ENCODE measurements around the gene ZBTB26. TPM values are rescaled to one million over a fixed set of nuclear protein-coding genes. Genes with fewer than 3 reads are reported as not detected.
"Not testable (repeated sequence)": the region's sequence is repeated elsewhere in the genome, so short reads cannot be mapped to it uniquely, and the experiment has no call there.

Gene ZBTB26
- polyA plus RNA-seq, 4 donors, result 0.89 to 10.5 (median 1.9) TPM

DNA sequence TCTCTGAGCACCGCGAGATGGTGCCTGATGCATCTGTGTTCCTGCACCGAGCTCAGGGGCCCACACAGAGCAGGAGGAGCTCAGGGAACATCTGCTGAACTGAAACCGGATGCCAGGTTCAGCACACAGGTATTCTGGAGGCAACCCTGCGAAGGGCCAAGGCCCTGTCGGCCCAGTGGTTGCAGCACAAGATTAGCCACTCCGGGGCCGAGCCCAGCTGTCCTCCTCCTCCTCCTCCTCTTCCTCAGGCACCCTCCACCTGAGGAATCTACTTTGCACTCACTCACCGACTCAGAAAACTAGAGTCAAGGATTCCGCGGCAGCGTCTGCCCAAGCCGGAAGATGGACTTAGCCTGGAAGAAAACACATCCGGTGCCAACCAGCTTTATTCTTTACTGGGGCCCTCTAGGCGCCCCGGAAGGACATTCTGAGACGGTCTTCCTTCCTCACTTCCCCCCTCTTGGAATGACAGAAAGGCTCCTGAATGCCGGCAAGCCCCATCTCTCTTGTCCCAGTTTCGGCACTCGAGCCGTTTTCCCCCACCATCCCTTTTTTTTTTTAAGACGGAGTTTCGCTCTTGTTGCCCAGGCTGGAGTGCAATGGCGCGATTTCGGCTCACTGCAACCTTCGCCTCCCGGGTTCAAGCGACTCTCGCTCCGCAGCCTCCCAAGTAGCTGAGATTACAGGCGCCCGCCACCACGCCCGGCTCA lies 18.2 kb downstream of the ZBTB26 start, which contains the start of gene ZBTB6:
Gene ZBTB6, minus strand, starts transcription at position 360 of the 710 bp plus-strand sequence. CDS start 1,251 bp downstream, outside the sequence.
- FAIRE-seq, result no peak
- DNase-seq, result peak; percentile 87 to 92
- Histone ChIP-seq H3K27ac (ENCODE audit: low read depth in 1 of 3, low read length in 2 of 3) (peak within 1 kb of the TSS; percentile 72 to 86 (median 85)), H3K4me3 (ENCODE audit: low read depth in 1 of 3, low read length in 3 of 3) (peak within 1 kb of the TSS; percentile 38 to 93 (median 72)), H3K4me1 (ENCODE audit: control insufficient read depth in 3 of 3, insufficient read depth in 2 of 3, low read depth in 1 of 3, low read length in 2 of 3) (peaks cover 4 to 9% (median 5%) of the 10 kb centered on the region in 3 donors), H3K9me3 (ENCODE audit: control insufficient read depth in 2 of 2, insufficient read depth in 1 of 2, low read depth in 1 of 2, low read length in 1 of 2) (no peaks in the 10 kb centered on the region), H3K36me3 (ENCODE audit: control insufficient read depth in 3 of 3, insufficient read depth in 2 of 3, low read depth in 1 of 3, low read length in 3 of 3) (peaks cover 0 to 7% (median 3%) of the 10 kb centered on the region in 3 donors), H3K27me3 (ENCODE audit: control insufficient read depth in 3 of 3, insufficient read depth in 3 of 3, low read length in 3 of 3) (no peaks in the 10 kb centered on the region)
- 0 to 1% (median 0%) methylated on average over 35 of the region's 35 CpGs for WGBS, 3 donors

DNA sequence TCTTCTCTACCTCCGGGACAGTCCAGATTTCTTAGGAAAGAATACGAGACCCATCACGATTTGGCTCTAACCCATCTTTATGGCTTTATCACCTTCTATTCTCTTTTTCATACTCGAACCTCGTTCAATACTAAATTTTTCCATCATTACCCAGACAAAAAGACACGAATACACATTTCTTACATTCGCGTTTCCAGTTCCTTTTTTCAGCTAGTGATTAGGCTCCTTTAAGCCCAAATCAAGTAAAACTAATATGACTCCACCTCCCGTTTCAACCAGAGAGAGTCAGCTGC lies 18.7 kb downstream of the ZBTB26 start:
- Histone ChIP-seq H3K4me3 (ENCODE audit: low read depth in 1 of 3, low read length in 3 of 3) (peak overlapping the region; percentile 38 to 93 (median 72)), H3K27ac (ENCODE audit: low read depth in 1 of 3, low read length in 2 of 3) (peak overlapping the region; percentile 72 to 86 (median 85)), H3K4me1 (ENCODE audit: control insufficient read depth in 3 of 3, insufficient read depth in 2 of 3, low read depth in 1 of 3, low read length in 2 of 3) (peaks cover 4 to 9% (median 5%) of the 10 kb centered on the region in 3 donors), H3K9me3 (ENCODE audit: control insufficient read depth in 2 of 2, insufficient read depth in 1 of 2, low read depth in 1 of 2, low read length in 1 of 2) (no peaks in the 10 kb centered on the region), H3K27me3 (ENCODE audit: control insufficient read depth in 3 of 3, insufficient read depth in 3 of 3, low read length in 3 of 3) (no peaks in the 10 kb centered on the region), H3K36me3 (ENCODE audit: control insufficient read depth in 3 of 3, insufficient read depth in 2 of 3, low read depth in 1 of 3, low read length in 3 of 3) (peaks cover 0 to 7% (median 3%) of the 10 kb centered on the region in 3 donors)
- 2% methylated on average over 9 of the region's 9 CpGs for WGBS, 3 donors
- DNase-seq (no peak), FAIRE-seq (no peak)

DNA sequence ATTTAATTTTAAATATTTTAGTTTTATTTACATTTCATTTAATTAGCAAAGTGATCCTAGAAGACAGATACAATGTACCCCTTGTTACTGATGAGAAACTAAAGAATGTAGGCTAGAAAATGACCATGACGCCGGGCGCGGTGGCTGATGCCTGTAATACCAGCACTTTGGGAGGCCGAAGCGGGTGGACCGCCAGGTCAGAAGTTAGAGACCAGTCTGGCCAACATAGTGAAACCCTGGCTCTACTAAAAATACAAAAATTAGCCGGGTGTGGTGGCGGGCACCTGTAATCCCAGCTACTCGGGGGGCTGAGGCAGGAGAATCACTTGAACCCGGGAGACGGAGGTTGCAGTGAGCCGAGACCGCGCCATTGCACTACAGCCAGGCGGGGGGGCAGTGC lies 25.2 kb downstream of the ZBTB26 start:
- 93 to 98% (median 95%) methylated on average over 16 of the region's 16 CpGs for WGBS, 3 donors
- not testable (repeated sequence) for H3K9me3 ChIP-seq (ENCODE audit: control insufficient read depth in 2 of 2, insufficient read depth in 1 of 2, low read depth in 1 of 2, low read length in 1 of 2); H3K27me3 ChIP-seq (ENCODE audit: control insufficient read depth in 3 of 3, insufficient read depth in 3 of 3, low read length in 3 of 3); H3K4me1 ChIP-seq (ENCODE audit: control insufficient read depth in 3 of 3, insufficient read depth in 2 of 3, low read depth in 1 of 3, low read length in 2 of 3); H3K36me3 ChIP-seq (ENCODE audit: control insufficient read depth in 3 of 3, insufficient read depth in 2 of 3, low read depth in 1 of 3, low read length in 3 of 3); FAIRE-seq; H3K4me3 ChIP-seq (ENCODE audit: low read depth in 1 of 3, low read length in 3 of 3); DNase-seq; H3K27ac ChIP-seq (ENCODE audit: low read depth in 1 of 3, low read length in 2 of 3)

DNA sequence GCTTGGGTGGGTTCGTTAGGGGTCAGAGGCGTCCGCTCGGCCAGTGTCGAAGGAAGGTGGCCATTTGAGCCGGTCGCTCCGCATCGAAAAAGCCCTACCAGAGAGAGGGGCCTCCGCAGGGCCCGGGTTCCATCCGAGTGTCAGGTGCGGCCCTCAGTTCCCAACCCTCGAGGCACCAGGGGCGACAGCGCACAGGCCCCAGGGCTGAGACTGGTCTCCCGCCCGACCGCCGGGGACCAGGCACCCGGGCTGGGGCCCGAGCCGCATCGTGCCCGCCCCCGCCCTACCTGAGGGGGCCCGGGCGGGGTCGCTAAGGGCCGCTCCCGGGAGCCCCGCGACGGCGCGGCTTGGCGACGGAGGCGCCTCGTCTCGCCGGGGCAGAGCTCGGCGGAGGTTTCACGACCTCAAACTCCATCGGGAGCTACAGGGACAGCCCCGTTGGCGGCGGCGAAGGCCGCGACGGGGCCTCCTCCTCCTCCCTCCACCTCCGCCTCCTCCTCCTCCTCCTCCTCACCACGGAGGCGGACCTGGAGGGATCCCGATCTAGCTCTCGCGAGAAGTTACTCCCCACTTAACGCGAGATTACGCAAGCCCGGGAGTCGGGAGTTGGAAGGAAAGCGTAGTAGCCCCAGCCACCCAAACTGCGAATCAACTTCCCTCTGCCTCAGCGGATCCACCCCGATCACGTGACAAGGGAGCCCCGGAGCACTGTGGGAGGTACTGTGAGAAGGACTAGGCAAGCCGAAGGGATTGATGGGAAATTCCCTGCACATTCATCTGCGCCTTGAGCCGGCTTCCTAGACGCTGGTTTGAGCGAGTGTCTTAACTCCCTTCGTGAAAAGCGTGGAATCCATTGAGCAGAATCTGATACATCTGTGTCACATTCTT lies 26.2 kb downstream of the ZBTB26 start, which contains the start of gene RC3H2:
Gene RC3H2, minus strand, starts transcription at position 537 of the 888 bp plus-strand sequence. CDS start 7,850 bp downstream, outside the sequence.
- H3K36me3 ChIP-seq (ENCODE audit: control insufficient read depth in 3 of 3, insufficient read depth in 2 of 3, low read depth in 1 of 3, low read length in 3 of 3), result peaks cover 0 to 7% (median 0%) of the 10 kb centered on the region in 3 donors
- DNase-seq, result peak; percentile 100
- H3K27me3 ChIP-seq (ENCODE audit: control insufficient read depth in 3 of 3, insufficient read depth in 3 of 3, low read length in 3 of 3), result no peaks in the 10 kb centered on the region
- peak within 1 kb of the TSS; percentile 83 to 97 (median 96) for H3K27ac ChIP-seq (ENCODE audit: low read depth in 1 of 3, low read length in 2 of 3)
- 0% methylated on average over 49 to 77 of the region's 77 CpGs for WGBS, 3 donors
- H3K9me3 ChIP-seq (ENCODE audit: control insufficient read depth in 2 of 2, insufficient read depth in 1 of 2, low read depth in 1 of 2, low read length in 1 of 2), result no peaks in the 10 kb centered on the region
- no peak for FAIRE-seq
- peaks cover 0 to 4% (median 3%) of the 10 kb centered on the region in 3 donors for H3K4me1 ChIP-seq (ENCODE audit: control insufficient read depth in 3 of 3, insufficient read depth in 2 of 3, low read depth in 1 of 3, low read length in 2 of 3)
- H3K4me3 ChIP-seq (ENCODE audit: low read depth in 1 of 3, low read length in 3 of 3), result peak within 1 kb of the TSS; percentile 95 to 98 (median 97)

DNA sequence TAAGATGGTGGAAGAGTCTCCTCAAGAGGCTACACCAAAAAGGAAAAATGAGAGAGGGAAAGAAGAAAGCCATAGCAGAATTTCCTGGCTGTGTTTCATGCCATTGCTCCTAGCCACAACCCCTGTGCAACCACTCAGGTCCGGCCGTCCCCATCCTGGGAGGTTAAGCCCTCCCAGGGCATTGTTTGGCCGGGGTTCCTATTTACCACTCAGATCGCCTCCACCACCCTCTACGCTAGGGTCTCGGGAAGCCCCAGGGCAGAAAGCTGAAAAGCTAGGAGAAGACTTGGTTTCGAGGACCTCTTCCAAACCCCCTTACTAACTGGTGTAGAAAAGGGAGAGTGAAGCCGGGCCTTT lies 26.9 kb downstream of the ZBTB26 start:
- peak in 1 of 2 donors; percentile 36 for DNase-seq
- Histone ChIP-seq H3K27ac (ENCODE audit: low read depth in 1 of 3, low read length in 2 of 3) (peak overlapping the region; percentile 83 to 97 (median 96)), H3K9me3 (ENCODE audit: control insufficient read depth in 2 of 2, insufficient read depth in 1 of 2, low read depth in 1 of 2, low read length in 1 of 2) (no peaks in the 10 kb centered on the region), H3K36me3 (ENCODE audit: control insufficient read depth in 3 of 3, insufficient read depth in 2 of 3, low read depth in 1 of 3, low read length in 3 of 3) (peaks cover 0 to 7% (median 0%) of the 10 kb centered on the region in 3 donors), H3K4me3 (ENCODE audit: low read depth in 1 of 3, low read length in 3 of 3) (peak overlapping the region; percentile 95 to 98 (median 97)), H3K4me1 (ENCODE audit: control insufficient read depth in 3 of 3, insufficient read depth in 2 of 3, low read depth in 1 of 3, low read length in 2 of 3) (peaks cover 0 to 4% (median 3%) of the 10 kb centered on the region in 3 donors), H3K27me3 (ENCODE audit: control insufficient read depth in 3 of 3, insufficient read depth in 3 of 3, low read length in 3 of 3) (no peaks in the 10 kb centered on the region)
- 0 to 1% (median 0%) methylated on average over 8 of the region's 8 CpGs for WGBS, 3 donors
- FAIRE-seq, result no peak

DNA sequence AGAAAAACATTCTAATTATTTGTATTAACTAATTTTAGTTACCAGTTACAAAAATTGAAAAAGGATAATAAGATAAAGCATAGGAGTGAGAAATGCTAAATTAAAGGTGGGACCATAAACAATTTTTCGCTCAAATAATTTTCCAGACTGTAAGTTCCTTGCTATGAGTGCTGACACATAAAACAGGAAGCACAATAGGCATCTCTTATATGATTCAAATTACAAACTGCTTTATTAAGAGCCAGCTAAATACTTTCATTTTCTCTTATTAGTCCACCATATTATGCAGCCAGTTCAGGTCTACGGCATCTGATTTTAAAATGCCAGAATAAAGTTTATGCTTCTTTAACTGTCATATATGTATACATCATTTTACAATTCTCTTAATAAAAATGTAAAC lies 30.5 kb downstream of the ZBTB26 start:
- Histone ChIP-seq H3K27ac (ENCODE audit: low read depth in 1 of 3, low read length in 2 of 3) (no peak overlapping the region), H3K4me3 (ENCODE audit: low read depth in 1 of 3, low read length in 3 of 3) (no peak overlapping the region), H3K36me3 (ENCODE audit: control insufficient read depth in 3 of 3, insufficient read depth in 2 of 3, low read depth in 1 of 3, low read length in 3 of 3) (peaks cover 2 to 17% (median 6%) of the 10 kb centered on the region in 3 donors), H3K9me3 (ENCODE audit: control insufficient read depth in 2 of 2, insufficient read depth in 1 of 2, low read depth in 1 of 2, low read length in 1 of 2) (no peaks in the 10 kb centered on the region), H3K27me3 (ENCODE audit: control insufficient read depth in 3 of 3, insufficient read depth in 3 of 3, low read length in 3 of 3) (no peaks in the 10 kb centered on the region), H3K4me1 (ENCODE audit: control insufficient read depth in 3 of 3, insufficient read depth in 2 of 3, low read depth in 1 of 3, low read length in 2 of 3) (peaks cover 2 to 4% (median 3%) of the 10 kb centered on the region in 3 donors)
- WGBS, 3 donors, result 5 to 19% (median 12%) methylated on average over 2 of the region's 2 CpGs
- FAIRE-seq (no peak), DNase-seq (peak in 1 of 2 donors; percentile 54)

DNA sequence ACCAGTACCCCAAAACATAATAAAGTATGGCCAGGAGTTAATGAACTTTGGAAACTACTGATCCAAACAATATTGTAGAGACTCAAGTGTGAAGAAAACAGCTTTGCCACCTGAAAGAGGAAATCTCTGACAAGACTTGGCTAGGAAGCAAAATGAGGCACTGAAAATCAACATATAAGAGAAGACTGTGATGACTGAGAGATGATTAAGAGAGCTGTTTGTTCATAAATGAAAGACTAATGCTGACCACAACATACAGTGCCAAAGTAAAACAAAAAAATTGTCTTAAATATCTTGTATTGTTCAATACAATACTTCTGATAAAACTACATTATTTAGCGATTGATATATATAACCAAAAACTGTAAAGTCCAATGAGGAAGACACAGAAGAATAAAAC lies 33.3 kb downstream of the ZBTB26 start:
- Histone ChIP-seq H3K4me1 (ENCODE audit: control insufficient read depth in 3 of 3, insufficient read depth in 2 of 3, low read depth in 1 of 3, low read length in 2 of 3) (peaks cover 0 to 3% (median 2%) of the 10 kb centered on the region in 3 donors), H3K4me3 (ENCODE audit: low read depth in 1 of 3, low read length in 3 of 3) (no peak overlapping the region), H3K36me3 (ENCODE audit: control insufficient read depth in 3 of 3, insufficient read depth in 2 of 3, low read depth in 1 of 3, low read length in 3 of 3) (peaks cover 2 to 21% (median 6%) of the 10 kb centered on the region in 3 donors), H3K27ac (ENCODE audit: low read depth in 1 of 3, low read length in 2 of 3) (no peak overlapping the region), H3K9me3 (ENCODE audit: control insufficient read depth in 2 of 2, insufficient read depth in 1 of 2, low read depth in 1 of 2, low read length in 1 of 2) (no peaks in the 10 kb centered on the region), H3K27me3 (ENCODE audit: control insufficient read depth in 3 of 3, insufficient read depth in 3 of 3, low read length in 3 of 3) (no peaks in the 10 kb centered on the region)
- DNase-seq (no peak), FAIRE-seq (no peak)
- 94 to 98% (median 97%) methylated on average over 1 of the region's 1 CpG for WGBS, 3 donors

DNA sequence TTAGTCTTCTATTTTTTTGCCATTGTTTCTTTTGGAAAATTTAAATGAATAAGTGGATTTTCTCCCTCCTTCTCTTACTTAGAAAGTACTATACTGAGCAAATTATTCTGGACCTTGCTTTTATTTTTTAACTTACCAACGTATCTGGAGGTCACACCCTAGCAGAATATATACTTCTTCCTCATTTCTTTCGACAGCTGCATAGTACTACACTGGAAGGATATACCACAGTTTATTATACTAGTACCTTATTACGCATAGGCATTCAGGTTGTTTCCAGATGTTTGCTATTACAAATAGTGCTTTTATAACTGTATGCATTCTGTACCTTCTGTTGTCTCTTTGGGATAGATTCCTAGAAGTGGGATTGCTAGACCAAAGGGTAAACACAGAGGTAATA lies 42.8 kb downstream of the ZBTB26 start:
- Histone ChIP-seq H3K36me3 (ENCODE audit: control insufficient read depth in 3 of 3, insufficient read depth in 2 of 3, low read depth in 1 of 3, low read length in 3 of 3) (peaks cover 5 to 29% (median 6%) of the 10 kb centered on the region in 3 donors), H3K4me1 (ENCODE audit: control insufficient read depth in 3 of 3, insufficient read depth in 2 of 3, low read depth in 1 of 3, low read length in 2 of 3) (no peaks in the 10 kb centered on the region), H3K9me3 (ENCODE audit: control insufficient read depth in 2 of 2, insufficient read depth in 1 of 2, low read depth in 1 of 2, low read length in 1 of 2) (no peaks in the 10 kb centered on the region), H3K27me3 (ENCODE audit: control insufficient read depth in 3 of 3, insufficient read depth in 3 of 3, low read length in 3 of 3) (no peaks in the 10 kb centered on the region), H3K27ac (ENCODE audit: low read depth in 1 of 3, low read length in 2 of 3) (no peak overlapping the region), H3K4me3 (ENCODE audit: low read depth in 1 of 3, low read length in 3 of 3) (no peak overlapping the region)
- FAIRE-seq (no peak), DNase-seq (no peak)
- WGBS, 3 donors, result 40 to 70% (median 59%) methylated on average over 3 of the region's 3 CpGs
